ENCODE measurements around the gene FNDC3B.
A peak's percentile ranks its signal among the peaks of the same experiment; 100 is the strongest.

The FNDC3B gene

DNA sequence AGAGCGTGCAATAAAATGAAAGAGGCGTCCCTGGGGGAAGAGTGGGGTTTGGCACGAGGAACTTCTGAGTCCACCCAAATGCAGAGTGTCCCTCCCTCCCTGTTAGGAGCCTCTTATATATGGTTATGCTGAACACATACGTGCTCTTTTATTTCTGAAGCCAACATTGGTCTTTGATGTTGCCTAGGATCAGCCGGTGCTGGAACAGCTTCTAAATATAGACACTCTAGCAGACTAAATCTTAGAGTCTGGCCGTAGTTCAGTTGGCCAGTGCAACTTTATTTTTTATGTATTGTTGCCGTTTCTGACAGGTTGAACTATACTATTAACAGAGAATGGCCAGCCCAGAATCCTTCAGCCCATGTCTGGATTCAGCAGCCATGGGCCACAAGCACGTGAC is 280.2 kb downstream of the FNDC3B start:
- DNase-seq (ENCODE audit: insufficient read length, low spot score) (no peak), FAIRE-seq (no peak)

DNA sequence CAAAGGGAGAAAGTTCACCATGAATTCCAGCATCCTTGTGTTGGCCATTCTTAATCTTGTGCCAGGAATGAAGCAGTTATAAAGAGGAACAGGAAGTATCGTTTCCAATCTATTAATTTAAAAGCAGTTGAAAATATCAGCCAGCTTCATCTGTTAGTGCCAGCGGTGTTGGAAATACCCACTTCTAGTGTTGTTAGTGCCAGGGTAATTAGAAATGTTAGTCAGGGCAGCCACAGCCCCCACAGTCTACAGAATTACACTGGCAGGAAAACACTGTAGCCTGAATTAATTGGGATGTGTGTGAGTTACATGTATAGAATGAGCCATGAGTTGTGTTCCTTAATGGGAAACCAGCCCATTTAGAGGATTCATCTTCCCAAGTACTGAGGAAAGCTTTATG is 281.1 kb downstream of the FNDC3B start:
- DNase-seq (ENCODE audit: insufficient read length, low spot score): no peak
- no peak for FAIRE-seq

DNA sequence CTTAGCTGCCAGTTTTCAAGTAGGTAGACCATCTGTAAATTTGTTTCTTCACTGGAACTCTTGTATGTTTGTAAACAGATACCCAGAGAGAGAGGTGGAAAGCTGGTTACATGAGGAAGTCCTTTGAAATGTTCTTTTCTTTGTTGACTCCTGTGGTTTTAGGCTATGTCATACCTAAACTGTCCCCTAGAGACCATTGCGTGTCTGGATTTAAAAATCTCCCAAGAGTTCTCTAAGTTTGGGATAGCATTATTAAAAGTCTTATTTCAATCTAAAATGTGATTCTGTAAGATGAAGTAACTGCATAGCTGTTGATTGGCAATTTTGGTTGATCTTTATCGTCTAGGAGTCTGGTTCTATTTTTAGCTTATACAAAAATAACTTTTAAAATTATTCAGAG is 281.7 kb downstream of the FNDC3B start:
- DNase-seq (ENCODE audit: insufficient read length, low spot score): no peak
- no peak for FAIRE-seq

DNA sequence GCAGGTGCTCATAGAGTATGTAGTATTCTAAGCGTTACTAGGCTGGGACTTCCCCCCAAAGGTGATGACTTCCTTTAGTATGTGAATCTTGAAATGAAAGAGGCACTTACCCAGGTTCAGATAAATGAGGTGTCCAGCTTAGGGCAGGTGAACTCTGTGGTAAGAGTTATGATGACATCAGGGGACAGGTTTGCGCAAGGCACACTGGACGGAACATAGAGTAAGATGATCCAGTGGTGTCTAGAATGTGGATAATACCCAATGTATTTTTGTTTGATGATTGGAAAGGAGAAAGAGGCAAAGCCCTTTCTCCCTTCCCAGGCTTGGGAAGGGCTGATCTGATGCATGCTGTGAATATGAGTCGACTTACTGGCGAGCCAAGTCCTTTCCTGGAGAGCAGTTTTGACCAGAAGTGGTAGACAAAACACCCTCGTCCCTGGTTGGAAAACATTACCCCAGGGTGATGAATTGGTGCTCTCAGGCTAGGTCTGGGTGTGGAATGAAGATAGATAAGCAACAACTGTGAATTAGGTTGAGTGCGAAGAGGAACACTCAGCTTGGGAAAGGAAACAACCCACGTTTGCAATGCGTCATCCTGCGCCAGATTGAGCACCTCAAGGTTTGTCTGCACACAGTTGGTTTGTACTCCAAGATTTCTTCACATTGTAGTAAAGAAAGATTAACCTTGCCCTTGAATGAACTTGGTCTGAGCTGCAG is 284.7 kb downstream of the FNDC3B start:
- DNase-seq (ENCODE audit: insufficient read length, low spot score) (no peak), FAIRE-seq (no peak)

DNA sequence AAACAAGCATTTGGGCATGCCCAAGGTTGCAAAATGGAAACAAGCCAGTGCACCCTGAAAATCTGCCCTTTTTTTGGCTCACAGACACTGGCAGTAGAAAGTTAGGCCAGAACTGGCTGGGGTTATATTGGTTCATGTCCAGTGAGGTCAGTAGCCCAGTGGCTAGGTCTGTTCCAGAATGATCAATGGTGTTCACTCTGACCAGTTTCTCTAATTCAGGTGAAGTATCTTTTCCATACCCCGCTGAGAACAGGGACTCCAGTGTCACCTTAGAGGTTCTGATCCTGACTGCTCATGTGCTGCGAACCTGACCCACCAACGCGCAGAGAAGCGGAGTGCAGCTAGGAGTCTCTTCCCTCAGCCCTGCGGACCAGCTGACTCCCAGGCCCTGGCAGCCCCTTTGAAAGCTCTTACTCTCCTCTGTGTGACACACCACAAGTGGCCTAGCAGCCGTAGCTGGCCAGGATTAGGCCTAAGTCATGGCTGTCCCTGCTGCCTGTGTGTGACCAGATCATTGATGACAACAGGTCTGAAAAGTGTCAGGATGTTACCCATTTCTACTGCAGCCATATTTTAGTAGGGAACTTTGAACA is 285.3 kb downstream of the FNDC3B start:
- DNase-seq (ENCODE audit: insufficient read length, low spot score) (no peak), FAIRE-seq (no peak)

DNA sequence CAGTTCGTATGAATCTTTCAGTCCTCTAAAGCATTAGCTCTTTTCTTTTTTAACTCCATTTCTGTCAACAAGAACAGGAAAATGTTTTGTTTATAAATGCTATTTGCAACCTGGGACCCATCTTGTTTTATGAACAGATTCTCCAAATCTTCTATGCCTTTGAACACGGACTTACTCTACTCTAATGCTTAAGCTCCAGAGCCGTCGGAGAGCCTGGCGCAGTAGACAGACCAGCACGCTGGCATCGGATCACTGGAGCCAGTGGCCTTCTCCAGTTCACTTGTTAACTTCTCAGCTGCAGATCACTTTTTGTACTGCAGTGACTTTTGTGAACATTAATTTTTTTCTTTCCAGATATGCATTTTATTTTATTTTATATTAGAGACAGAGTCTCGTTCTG is 286.1 kb downstream of the FNDC3B start:
- FAIRE-seq (no peak), DNase-seq (ENCODE audit: insufficient read length, low spot score) (no peak)

DNA sequence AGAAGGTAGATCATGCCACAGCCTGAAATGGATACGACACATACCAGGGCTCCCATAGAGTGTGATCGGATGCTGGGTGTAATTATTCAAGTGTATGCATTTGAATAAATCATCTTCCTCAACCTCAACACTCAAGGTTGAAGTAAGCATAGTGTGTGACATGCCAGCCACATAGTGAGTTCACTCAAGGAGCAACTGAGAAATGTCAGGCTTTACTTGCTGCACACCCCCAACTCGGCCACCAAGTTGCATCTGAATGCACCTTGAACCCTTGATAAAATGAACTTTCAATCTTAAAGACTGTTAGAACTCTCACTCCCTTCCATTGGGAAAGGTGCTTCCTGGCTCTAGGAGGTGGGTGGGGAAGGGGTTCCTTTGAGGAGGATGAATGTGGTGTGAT is 287.6 kb downstream of the FNDC3B start:
- DNase-seq (ENCODE audit: insufficient read length, low spot score) (no peak), FAIRE-seq (no peak)

DNA sequence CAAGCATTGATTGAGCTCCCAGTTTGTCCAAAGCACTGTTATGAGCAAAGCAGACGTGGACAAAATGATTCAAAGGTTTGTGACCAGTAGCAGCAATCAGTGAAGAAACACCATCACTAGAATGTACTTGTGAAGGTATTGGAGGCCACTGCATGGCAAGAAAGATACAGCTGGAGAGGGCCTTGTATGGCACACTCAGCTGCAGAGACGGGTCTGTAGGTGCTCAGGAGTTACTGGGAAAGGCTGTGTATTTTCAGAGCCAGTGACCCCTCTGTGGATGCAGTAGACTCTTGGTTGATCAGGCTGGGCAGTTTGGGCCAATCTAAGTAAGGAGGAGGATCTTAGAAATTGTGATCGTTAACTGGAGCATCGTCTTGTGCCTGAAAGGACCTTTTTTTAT is 288.9 kb downstream of the FNDC3B start:
- DNase-seq (ENCODE audit: insufficient read length, low spot score) (no peak), FAIRE-seq (no peak)

DNA sequence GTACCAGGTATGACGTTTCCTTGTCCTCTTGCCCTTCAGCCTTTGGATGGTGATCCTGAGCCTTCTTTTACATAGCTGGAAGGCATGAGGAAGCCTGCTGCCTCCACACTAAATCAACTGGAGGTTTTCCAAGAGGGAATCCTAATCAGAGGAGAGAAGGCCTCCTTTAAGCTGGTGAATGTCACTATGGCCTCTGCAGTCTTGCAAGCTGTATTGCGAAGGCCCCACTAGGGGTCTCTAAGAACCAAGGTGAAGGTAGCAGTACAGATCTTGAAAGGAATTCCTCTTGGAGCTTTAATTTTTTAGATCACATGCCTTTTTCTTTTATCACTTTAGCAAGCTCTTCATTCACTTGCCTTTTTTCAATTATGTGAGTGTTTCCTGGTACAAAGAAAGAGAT is 289.7 kb downstream of the FNDC3B start:
- FAIRE-seq: no peak
- DNase-seq (ENCODE audit: insufficient read length, low spot score): no peak

DNA sequence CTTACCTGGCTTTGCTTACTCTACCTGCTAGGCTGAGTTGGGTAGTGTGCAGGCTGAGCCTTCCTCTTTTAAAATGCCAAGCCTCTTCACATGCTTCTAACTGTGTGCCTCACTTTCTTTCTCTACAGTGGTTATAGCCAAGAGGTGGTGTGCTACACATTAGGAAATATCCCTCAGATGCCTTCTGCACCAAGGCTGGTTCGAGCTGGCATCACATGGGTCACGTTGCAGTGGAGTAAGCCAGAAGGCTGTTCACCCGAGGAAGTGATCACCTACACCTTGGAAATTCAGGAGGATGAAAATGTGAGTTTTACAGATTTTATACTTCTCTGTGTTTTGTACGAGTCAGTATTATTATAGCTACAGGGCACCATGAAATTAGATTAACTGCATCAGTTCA is 291.0 kb downstream of the FNDC3B start:
- FAIRE-seq (no peak), DNase-seq (ENCODE audit: insufficient read length, low spot score) (no peak)

DNA sequence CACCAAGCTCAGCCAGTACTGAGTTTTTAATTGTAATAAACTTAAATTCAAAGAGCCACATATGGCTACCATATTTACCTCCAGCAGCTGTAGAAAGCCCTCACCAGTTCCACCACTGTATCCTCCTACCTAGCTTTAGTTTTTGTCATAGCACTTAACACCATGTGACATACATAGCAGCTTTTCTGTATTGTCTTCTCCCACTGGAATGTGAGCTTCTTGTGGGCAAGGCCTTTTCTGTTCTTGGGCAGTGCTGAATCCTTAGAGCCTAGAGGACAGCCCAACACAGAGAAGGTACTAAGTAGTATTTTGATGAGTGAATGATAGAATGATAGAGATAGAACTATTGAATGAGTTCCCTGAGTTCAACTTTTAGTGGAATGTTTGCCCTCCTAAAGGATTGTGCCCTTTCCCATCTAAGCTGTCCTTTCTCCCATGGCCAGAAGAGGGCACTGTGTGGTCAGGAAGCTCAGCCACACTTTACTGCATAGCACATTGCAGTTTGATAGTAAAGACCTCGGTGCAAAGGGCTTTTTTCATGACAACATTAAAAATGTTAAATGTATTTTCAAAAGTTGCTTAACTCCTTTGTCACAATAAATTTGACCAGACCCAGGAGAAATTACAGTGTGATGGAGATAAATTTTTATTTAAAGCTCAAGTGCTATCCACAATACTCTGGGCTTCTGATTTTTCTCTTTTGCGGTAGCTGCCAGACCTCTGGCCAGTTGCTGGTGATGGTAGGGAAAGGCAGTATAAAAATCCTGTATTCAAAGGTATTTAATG is 293.1 kb downstream of the FNDC3B start:
- DNase-seq (ENCODE audit: insufficient read length, low spot score) (peak; percentile 59), FAIRE-seq (peak; percentile 83)

DNA sequence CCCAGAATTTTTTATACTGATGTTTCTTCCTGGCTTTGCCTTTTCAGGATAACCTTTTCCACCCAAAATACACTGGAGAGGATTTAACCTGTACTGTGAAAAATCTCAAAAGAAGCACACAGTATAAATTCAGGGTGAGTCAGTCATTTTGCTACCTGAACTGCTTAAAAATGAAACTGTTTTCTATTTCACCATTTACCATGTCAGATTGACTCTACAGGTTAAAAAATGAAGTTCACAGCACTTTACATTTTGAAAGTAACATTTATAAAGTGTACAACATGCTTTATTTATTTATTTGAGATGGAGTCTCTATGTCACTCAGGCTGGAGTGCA is 293.6 kb downstream of the FNDC3B start:
- DNase-seq (ENCODE audit: insufficient read length, low spot score): no peak
- FAIRE-seq: no peak

DNA sequence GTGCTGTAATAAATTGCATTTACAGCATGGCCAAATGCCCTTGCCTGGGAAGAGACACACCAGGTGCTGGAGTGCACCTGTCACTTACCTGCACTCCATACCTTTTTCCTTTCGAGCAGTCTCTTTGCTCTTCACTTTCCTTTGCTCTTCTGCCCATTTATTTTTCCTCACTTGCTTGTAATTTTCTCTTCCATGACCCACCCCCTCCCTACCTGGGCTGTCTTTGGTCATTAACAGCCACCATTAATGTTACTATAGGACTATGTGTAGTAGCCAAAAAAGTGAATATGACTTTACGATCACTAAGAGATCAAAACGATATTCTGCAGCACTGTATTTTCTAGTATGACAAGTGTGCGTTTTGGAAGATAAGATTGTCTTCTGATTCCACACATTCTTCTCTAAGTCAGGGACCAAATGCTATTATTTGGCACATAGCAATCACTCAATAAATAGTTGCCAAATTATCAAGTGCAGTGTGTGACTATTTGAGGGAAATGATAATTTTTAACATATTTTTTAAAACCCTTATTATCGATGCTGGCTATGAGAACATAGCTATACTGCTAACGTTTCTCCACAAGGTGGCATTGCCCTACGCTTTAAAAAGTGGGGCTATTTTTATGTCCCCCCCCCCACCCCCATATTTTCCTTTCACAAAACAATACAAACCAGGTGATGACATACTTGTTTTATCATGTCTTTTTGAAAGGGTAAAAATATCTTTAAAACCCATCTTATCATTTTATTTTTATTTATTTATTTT is 294.5 kb downstream of the FNDC3B start:
- no peak for DNase-seq (ENCODE audit: insufficient read length, low spot score)
- no peak for FAIRE-seq

DNA sequence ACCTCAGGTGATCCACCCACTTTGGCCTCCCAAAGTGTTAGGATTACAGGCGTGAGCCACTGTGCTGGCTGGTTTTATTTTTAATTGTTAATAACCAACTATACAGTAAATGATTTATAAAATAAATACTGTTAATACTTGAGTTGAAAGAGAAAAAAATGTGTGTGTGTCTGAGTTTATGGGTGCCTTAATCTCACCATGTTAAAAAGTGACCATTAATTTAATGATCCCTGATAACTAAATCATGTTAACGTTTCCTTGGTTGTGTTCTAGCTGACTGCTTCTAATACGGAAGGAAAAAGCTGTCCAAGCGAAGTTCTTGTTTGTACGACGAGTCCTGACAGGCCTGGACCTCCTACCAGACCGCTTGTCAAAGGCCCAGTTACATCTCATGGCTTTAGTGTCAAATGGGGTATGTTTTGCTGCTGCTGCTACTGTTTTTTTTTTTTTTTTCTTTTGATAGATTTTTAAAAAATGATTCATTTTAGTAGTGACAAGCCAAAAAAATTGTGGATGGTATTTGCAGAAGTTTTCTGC is 295.4 kb downstream of the FNDC3B start:
- DNase-seq (ENCODE audit: insufficient read length, low spot score): no peak
- no peak for FAIRE-seq

DNA sequence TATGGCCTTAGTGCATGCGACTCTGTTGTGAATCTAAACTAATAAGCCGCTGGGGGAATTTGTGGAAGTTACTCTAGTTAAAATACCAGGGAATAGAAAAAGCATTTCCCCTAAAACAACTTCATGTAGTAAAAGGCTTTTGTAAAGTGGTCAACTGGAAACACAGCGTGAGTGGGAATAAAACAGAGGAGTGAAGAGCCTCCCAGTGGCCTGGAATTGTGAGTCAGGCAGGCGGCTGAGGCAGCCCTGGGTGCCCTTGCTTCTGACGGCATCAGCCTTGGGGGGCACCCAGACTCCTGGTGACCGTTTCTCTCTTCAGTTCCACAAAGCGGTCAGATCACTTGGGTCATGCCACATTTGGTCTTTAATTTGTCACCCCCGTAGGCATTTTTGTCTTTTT is 300.5 kb downstream of the FNDC3B start:
- FAIRE-seq (no peak), DNase-seq (ENCODE audit: insufficient read length, low spot score) (no peak)

DNA sequence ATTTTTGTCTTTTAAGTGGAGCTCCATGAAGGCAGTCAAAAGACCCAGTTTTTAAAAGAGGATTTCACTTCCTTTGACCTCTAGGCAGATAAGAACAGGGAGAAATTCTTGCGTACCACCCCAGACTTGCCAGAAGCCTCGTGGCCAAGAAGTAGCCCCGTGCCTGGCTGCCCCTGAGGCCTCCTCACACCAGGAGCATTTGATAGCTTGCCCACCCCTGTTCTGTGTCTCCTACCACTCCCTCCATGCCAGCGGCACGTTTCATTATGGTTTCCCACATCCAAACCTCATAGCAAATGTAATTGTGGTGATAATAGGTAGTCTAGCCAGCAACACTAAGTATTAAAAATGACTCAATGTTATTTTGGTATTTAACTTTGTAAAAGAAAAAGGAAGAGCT is 301.2 kb downstream of the FNDC3B start:
- no peak for FAIRE-seq
- DNase-seq (ENCODE audit: insufficient read length, low spot score): no peak

DNA sequence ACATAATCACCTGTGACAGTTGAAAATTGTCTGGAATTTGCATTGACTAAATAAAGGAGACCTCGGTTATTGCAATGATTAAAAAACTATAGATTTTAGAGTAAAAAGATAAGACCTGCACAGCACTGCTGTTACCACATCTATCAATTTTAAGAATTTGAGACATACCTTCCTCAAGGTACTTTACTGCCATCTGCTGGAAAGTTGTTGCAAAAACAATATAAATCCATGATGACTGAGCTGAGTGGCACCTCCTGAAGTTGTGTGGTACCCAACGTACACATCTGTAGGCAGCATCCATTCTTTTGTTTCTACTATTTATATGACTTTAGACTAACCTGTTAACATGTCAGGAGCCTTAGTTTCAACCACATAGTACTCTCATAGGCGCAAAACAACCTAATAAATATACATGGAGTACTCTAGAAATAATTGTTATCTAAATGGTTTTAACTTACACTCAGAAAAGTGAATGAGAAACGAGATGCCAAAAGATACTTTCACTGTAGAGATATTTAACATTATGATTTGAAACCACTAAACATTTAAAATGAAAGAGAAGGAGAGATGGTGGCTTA is 302.2 kb downstream of the FNDC3B start:
- DNase-seq (ENCODE audit: insufficient read length, low spot score): peak; percentile 13
- FAIRE-seq: peak; percentile 80

DNA sequence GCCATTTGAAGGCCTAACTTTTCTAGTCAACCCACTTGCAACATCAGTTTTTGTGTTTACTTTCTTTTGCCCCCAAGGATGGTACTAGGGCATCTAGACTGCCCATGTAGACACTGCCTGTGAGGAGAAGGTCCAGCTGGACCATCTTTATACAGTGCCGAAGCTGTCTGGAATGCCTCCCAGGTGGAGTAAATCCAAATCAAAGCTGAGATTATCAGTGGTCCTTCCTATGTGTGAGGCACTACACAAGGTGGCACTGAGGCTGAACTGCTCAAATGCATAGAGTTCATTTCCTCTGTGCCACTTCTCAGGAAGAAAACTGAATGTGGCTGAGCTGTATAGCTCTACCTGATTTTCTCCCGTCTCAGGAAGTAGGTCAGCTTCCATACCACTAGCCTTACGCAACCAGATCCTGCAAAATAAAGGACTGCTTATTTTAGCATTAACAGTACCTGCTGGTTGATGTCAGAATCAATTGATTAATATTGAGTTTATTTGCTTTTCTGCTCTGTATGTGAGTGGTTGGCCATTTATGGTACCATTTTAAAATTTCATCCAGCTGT is 302.8 kb downstream of the FNDC3B start:
- DNase-seq (ENCODE audit: insufficient read length, low spot score) (no peak), FAIRE-seq (no peak)

DNA sequence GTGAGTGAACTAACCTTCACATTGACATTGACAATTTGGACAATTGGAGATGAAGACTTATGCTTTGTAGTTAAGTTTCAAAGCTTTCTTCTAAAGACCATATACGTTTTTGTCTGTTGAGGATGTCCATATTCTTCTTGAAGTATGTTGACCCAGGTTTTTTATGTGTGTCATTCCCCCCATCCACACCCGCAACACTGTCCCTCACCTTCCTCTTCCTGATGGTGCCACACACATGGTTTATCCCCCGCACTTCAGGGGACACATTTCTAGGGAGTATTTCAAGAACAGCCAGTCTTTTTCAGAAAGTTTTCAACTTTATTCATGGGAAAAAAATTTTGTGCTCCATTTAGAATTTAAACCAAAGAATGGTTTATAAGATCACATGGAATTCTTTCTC is 303.7 kb downstream of the FNDC3B start:
- no peak for DNase-seq (ENCODE audit: insufficient read length, low spot score)
- FAIRE-seq: no peak

DNA sequence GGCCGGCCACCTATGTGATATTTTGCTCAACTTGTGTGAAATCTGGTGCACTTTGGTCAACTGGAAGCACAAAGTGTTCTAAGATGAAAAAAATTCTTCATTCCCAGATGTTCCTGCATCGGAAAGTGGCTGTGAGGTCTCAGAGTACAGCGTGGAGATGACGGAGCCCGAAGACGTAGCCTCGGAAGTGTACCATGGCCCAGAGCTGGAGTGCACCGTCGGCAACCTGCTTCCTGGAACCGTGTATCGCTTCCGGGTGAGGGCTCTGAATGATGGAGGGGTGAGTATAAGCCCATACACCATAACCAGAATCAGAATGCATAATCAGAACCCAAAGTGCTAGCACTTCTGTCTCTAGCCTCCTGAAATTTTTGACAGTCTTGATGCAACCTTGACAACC is 304.6 kb downstream of the FNDC3B start:
- no peak for DNase-seq (ENCODE audit: insufficient read length, low spot score)
- no peak for FAIRE-seq

DNA sequence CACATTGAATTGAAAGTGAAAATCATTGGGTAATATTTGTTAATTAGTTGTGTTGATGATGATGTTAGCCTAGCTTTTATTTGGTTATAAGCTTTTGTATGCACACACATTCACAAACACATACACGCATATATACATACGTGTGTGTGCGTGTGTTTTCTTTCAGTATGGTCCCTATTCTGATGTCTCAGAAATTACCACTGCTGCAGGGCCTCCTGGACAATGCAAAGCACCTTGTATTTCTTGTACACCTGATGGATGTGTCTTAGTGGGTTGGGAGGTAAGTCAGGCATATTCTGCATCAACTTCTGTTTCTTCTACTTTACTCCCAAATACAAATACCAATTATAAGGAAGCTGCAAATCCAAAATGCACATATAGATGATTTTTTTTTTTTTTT is 306.8 kb downstream of the FNDC3B start:
- no peak for DNase-seq (ENCODE audit: insufficient read length, low spot score)
- FAIRE-seq: no peak

Measured in GM19239 (cell line).